Fibroblast of skin of right biceps (primary cell): ENCODE results near the gene FBXO36.
"Not testable (repeated sequence)": the region's sequence is repeated elsewhere in the genome, so short reads cannot be mapped to it uniquely, and the experiment has no call there.

Experiments
- DNase-seq: peaks from one replicate; pipeline ENCODE4 v3.0.0-alpha.2; 2013

The FBXO36 gene

DNA sequence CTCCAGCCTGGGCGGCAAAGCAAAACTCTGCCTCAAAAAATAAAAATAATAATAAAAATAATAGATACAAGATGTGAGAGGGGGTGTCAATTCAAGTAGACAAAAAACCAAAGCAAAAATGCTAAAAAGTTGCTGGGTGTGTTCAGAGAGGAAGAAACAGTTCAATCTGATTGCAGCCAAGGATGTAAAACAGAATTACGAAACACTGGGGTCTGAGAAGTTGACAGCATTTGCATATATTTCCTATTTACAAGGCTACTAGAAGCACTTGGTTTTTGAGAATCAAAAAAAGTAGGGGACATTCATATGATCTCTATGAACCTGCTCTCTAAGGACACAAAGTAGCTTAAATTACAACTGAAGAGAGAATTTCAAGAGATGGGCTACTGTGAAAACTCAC, 8.1 kb upstream of the FBXO36 start:
- DNase-seq, result no peak

GRCh38 chr2:229917793-229918192, 4.5 kb upstream of the FBXO36 start:
- no peak for DNase-seq

- DNase-seq, result peak; percentile 15
Measured at GRCh38 chr2:229920011-229920641, 2.2 kb upstream of the FBXO36 start.

- peak; percentile 67 for DNase-seq
Measured at GRCh38 chr2:229921101-229921891, 1.0 kb upstream of the FBXO36 start.

GRCh38 chr2:229921892-229922448, 333 bp upstream of the FBXO36 start, which contains the start of gene TRIP12:
TSS of gene TRIP12 (minus strand) at chr2:229922009. CDS start at chr2:229880079, 41,930 bp downstream.
- DNase-seq, result peak; percentile 98

- not testable (repeated sequence) for DNase-seq
Measured at GRCh38 chr2:229924541-229924940, 2.2 kb downstream of the FBXO36 start.

DNA sequence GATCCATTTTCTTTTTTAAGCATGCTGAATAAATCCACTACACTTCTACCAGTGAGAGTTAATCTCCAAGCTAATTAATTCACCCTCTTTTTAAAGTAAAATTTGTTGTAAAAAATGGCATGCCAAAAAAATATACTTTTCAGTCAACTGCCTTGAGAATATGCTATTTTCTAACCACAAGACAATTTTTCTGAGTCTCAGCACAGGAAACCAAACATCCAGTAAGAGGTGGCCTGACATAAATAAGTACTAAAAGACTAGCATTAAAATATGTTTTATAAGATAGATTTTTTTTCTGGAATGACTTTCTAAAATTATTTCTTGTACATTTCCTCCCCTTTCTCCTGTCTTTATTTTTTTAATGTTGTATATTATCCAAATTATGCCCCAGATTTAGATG, 2.9 kb downstream of the FBXO36 start:
- DNase-seq, result no peak

DNA sequence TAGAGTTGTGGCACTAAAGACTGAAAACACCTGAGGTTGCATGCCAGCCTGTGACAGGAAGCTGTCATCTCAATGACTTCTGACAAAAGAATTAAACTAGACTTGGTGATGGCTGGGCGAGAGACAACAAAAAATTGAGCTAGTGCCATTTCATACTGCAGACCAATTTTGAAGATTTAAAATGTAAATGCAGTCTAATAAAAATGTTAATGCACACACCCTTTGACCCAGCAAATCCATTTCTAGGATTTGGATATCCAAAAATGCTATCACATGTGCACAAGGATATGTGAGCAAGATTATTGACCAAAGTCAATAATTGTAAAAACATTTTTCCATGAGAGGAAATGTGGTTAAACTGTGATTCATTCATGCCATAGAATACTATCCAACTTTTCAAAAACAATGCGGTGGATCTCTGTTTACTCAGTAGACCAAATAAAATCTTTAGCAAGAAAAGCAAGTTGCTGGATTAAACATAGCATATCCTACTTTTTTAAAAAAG, 5.6 kb downstream of the FBXO36 start:
- peak; percentile 48 for DNase-seq

DNA sequence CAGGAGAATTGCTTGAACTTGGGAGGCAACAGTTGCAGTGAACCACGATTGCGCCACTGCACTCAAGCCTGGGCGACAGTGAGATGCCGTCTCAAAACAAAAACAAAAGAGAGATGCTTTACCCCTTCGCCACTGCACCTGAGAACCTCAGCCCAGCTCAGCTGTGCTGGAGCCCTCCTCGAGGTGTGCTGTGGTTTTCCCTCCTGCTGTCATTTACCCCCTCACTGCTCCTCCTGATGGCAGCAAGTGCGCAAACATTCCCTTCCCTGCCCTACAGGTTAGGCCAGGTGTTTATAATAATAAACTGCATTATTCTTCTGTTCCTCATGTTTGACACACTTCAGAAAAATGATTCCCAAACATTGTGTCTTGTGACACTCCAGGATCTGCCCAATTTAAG, 8.4 kb downstream of the FBXO36 start:
- DNase-seq, result no peak

GRCh38 chr2:229931241-229931640, 8.9 kb downstream of the FBXO36 start:
- no peak for DNase-seq

DNA sequence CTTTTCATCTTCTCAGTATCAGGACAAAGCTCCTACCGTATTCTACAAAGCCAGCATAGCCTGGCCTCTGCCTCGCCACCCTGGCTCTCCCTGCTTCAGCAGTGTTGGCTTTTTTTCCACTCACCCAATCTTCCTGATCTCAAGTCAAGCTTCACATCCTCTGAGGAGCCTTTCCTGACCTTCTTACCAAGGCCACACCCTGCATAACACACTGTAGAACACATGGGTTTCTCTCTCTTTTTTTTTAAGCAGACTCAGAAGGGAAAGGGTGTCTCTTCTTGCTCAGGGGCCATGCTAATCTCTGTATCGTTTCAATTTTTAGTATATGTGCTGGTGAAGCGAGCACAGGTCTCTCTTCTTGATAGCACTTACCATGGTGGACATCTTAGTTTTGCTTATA, 15.2 kb downstream of the FBXO36 start:
- DNase-seq, result no peak

DNA sequence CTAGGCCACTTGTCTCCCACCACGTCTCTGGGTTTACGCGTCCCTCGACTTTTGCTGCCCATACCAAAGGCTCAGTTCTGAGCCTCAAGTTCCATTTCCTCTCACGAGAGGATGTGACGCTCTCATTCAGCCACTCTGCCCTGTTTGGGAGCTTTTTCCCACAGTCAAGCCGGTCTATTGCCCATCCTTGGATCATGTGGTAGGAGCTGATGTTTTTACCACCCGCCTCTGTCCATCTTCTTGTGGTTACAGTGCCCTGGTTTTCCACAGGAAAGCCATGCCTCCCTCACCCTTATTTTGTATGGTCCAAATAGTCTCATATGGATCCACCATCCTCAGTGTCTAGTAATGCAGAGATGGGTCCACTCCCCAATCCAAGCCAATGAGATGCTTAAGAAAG, 20.4 kb downstream of the FBXO36 start:
- DNase-seq, result no peak

DNA sequence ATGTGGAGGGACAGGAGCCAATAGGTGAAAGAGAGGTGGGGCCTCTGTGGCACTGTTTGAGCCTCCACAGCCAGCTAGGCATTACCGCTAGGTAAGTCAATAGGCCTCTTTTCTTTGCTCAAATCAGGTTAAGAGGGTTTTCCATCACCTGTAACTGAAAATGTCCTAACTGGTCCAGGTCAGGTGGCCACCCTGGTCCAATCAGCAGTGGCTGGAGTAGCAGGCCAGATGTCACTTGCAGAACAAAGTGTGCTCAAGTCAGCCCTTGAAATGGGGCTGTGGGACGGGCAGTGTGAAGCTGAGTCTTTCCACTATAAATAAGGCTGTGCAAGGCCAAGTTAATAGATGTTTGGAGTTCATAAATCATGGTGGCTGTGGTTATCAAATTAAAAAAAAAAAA, 20.9 kb downstream of the FBXO36 start:
- no peak for DNase-seq

- DNase-seq, result no peak
Measured at GRCh38 chr2:229943770-229944449, 21.6 kb downstream of the FBXO36 start.

DNA sequence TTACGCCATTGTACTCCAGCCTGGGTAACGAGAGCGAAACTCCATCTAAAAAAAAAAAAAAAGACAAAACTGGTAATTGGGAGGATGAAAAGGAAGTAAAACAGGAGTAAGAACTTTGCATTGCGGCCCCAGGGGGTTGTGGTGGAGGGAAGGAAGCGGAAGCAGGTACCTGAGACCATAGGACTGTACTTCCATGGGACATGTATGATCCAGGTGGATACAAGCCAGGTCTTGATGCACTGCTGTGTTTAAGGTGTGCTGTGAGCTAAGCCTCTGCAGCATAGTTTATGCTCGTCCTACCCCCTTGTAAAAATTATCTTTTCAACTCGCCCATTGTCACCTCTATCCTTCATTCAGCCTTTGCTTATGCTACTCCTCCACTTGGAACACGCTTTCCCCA, 23.7 kb downstream of the FBXO36 start:
- no peak for DNase-seq

DNA sequence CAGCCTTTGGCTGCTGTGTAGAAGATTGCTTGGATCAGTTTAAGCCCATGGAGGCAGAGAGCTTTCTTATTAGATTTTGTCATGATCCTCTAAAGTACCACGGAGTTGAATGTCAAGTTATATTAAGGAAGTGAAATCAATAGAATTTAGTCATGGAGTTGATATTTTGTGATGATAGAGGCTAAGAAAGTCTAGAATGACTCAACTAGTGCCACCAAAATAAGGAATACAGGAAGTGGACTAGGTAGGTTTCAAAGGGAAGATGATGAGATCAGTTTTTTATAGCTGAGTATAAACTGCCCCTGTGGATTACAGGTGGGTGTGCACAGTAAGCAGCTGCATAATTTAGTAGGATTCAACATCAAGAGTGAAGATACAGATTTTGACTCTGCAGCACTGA, 25.2 kb downstream of the FBXO36 start:
- no peak for DNase-seq

- no peak for DNase-seq
Measured at GRCh38 chr2:229952256-229952835, 30.0 kb downstream of the FBXO36 start.

DNA sequence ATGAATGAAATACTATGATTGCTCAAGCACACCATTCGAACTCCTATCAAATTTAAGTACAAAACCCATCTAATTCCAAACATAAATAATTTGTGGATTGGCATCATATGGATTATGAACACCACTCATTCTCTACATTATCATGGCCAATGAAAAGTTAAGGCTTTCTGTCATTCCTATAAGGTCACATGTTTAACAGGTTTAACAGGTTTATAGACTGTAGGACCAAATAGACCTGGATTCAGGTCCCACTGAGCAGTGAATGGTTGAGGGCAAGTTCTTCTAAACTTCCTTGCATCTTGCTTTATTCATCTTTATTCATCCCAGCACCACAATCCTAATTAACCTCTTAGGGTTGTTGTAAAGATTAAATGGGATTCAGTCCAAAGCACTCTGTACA, 33.4 kb downstream of the FBXO36 start:
- DNase-seq, result no peak

- DNase-seq, result no peak
Measured at GRCh38 chr2:229956491-229956890, 34.2 kb downstream of the FBXO36 start.

DNA sequence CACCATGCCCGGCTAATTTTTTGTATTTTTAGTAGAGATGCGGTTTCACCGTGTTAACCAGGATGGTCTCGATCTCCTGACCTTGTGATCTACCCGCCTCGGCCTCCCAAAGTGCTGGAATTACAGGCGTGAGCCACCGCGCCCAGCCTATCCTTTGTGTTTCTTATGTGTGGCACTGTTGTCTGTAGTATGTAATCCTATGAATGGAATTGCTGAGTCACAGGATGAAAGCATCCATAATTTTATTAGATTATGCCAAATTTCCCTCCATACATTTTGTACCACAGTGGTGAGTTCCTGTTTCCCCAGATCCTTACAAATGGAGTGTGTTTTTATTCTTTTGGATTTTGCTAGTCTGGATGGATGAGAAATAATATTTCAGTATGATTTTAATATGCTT, 41.3 kb downstream of the FBXO36 start:
- DNase-seq, result not testable (repeated sequence)

GRCh38 chr2:229969921-229970320, 47.6 kb downstream of the FBXO36 start:
- DNase-seq, result no peak

GRCh38 chr2:229970406-229970805, 48.1 kb downstream of the FBXO36 start:
- DNase-seq, result no peak

DNA sequence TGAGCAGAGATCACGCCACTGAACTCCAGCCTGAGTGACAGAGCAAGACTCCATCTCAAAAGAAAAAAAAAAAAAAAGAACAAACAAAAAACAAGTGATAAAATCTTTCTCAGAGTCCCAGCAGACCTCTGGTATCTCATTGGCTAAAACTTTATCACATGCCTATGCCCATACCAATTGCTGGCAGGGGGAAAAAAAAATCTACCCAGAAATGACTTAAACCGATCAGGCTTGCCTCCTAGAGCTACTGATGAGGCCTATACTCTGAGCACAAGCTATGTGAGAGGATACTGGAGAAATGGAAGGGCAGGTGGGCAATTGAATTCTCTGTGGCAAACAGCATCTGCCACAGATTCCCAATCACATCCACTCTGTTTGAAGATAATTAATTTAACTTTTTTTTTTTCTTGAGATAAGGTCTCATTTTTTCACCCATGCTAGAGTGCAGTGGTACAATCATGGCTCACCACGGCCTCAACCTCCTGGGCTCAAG, 49.0 kb downstream of the FBXO36 start:
- no peak for DNase-seq
